GM12865 (cell line): ENCODE data around the gene EIF4G2.

ENCODE experiments used
- DNase-seq: peaks from one replicate; pipeline ENCODE4 v3.0.0; 2010; ENCODE audit warnings: low read depth
- H3K4me3 ChIP-seq: 2 replicates; pipeline ENCODE4 v1.5.1; 2011; ENCODE audit warnings: mild to moderate bottlenecking, low read depth, low read length, control low read depth
- TF ChIP-seq, protein P1 (sequence below): IDR thresholded peaks from 2 replicates; pipeline ENCODE4 v1.5.1; 2011; ENCODE audit warnings: low read length, control low read depth, low read depth, inconsistent platforms; ENCODE audit not compliant: insufficient read depth; ENCODE audit errors: missing control alignments

Gene EIF4G2

DNA sequence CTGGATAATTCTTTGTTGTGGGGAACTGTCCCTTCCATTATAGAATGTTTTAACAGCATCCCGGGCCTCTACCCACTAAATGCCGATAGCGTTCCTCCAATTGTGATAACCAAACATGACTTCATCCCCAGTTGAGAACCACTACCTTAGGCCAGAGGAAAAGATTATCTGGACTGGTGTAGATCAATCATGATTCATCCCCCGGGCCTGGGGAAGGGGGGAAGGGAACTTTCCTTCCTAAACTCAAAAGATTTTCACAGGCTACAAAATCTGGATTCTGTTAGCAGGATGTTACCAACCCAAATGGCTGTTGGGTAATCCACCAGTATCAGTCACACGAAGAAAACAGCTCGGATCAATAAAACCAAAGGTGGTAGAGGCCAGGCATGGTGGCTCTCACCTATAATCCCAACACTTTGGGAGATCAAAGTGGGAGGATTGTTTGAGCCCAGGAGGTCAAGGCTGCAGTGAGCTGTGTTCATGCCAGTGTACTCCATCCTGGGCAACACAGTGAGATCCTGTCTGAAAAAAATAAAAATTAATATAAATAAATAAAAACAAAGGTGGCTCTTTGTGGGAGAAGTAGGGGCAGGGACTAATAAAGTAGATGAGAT, 47.5 kb downstream of the EIF4G2 start:
- DNase-seq = no peak
- no peak overlapping the region for H3K4me3 ChIP-seq
- TF ChIP-seq, protein P1, sequence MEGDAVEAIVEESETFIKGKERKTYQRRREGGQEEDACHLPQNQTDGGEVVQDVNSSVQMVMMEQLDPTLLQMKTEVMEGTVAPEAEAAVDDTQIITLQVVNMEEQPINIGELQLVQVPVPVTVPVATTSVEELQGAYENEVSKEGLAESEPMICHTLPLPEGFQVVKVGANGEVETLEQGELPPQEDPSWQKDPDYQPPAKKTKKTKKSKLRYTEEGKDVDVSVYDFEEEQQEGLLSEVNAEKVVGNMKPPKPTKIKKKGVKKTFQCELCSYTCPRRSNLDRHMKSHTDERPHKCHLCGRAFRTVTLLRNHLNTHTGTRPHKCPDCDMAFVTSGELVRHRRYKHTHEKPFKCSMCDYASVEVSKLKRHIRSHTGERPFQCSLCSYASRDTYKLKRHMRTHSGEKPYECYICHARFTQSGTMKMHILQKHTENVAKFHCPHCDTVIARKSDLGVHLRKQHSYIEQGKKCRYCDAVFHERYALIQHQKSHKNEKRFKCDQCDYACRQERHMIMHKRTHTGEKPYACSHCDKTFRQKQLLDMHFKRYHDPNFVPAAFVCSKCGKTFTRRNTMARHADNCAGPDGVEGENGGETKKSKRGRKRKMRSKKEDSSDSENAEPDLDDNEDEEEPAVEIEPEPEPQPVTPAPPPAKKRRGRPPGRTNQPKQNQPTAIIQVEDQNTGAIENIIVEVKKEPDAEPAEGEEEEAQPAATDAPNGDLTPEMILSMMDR = no peak

DNA sequence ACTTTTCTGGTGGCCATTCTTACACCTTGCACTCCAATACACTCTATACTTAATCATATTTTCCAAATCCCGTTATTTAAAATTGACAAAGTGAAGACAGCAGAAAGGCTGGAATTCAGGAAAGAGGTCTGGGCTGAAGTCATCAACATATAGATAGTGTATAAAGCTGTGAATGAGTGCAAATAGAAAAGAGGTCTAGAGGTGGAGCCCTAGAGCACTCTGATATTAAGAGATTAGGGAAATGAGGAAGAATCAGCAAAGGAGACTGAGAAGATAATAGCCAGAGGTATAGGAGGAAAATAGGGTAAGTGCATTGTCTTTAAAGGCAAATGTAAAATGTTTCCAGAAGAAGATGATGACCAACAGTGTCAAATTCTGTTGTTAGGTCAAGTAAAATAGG, 49.8 kb downstream of the EIF4G2 start:
- no peak for DNase-seq
- no peak overlapping the region for H3K4me3 ChIP-seq
- TF ChIP-seq, protein P1 = no peak

DNA sequence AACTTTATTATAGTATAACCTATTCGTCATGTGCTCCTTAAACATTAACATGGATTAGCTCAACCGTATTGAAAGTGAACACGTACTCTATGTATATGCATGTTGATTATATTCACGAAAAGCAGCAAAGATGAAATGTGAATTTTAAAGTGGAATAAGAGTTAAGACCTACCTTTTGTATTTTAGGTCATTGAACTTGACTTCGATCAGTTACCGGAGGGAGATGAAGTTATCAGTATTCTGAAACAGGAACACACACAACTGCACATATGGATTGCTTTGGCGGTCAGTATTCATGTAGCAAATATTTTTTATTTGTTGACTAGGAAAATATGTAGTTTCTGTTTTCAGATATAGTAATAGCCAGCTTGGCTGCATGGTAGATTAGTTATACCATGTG, 56.2 kb downstream of the EIF4G2 start:
- TF ChIP-seq, protein P1 = no peak
- peak overlapping the region; percentile 94 for H3K4me3 ChIP-seq
- no peak for DNase-seq

DNA sequence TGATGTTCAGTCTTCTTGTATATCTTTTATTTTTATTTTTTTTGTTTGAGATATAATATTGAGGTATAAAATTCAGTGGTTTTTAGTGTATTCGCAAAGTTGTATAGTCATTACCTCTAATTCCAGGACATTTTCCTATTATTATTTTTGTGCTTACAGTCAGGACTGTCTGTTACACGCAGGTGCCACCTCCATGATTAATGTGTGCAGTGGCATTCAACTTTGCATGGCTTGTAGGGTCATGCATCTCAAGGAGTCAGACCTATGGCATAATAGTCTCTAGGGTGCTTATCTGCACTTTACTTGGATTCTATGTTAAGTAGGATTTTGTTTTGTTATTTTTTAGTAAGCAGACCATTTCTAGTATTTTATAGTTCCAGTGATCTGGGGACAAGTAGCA, 56.7 kb downstream of the EIF4G2 start:
- TF ChIP-seq, protein P1 = no peak
- peak overlapping the region; percentile 94 for H3K4me3 ChIP-seq
- DNase-seq = no peak

DNA sequence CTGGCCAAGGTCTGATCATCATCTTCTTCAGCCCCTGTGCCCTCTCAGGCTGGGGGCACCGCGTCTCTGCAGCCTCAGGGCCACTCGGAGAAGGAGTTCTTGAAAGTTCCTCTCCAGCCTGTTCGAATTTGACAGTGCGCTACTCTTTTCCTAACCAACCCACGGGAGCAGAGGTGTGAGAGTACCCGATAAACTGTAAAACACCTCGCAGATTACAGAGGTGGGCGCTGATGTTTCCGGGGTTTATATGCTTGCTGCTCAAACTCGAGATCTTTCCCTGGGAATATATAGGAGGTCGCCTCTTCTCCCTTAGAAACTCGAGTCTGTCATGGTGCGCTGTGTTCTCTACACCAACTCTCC, 57.2 kb downstream of the EIF4G2 start:
- DNase-seq = no peak
- TF ChIP-seq, protein P1 = no peak
- H3K4me3 ChIP-seq = peak overlapping the region; percentile 94

DNA sequence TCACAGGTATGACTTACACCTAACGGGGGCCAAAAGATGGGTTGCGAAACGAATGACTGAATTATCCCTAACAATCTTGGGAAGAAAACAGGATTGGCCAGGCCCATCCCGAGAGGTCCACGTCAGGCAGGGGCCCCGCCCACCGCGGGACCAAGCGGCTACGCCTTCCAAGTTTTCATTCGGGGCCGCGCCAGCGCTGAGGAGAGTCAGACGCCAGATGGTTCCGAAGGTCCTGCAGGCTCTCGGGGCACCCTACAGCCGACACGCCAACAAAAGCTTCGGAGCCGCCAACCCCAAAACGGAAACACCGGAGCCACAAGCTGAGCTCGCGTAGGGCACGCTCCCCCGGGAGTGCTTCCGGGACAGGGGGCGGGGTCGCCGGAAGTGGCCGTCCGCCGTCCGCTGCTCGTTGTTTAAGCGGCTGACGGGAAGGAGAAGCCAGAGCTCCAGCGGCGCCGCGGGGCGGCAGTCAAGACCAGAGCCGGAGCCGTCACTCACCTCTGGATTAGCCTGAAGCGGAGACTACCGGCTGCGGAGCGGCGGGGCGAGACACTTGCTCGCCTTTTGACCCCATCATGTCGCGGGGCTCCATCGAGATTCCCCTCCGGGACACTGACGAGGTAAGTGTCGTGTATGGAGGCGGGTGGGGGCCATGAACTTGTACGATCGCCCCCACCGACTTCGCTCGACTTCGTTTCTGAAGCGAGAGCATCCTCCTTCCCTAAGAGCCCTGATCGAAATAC, 57.7 kb downstream of the EIF4G2 start, which contains the start of gene CTR9:
CTR9 (plus strand) TSS at position 409 of the 743 bp plus-strand sequence; CDS start at position 576, 167 bp downstream.
- peak within 1 kb of the TSS; percentile 94 for H3K4me3 ChIP-seq
- peak; percentile 95 for DNase-seq
- TF ChIP-seq, protein P1 = peak; percentile 25
